Measurements from ENCODE around the gene PPP6R2.

The PPP6R2 gene

DNA sequence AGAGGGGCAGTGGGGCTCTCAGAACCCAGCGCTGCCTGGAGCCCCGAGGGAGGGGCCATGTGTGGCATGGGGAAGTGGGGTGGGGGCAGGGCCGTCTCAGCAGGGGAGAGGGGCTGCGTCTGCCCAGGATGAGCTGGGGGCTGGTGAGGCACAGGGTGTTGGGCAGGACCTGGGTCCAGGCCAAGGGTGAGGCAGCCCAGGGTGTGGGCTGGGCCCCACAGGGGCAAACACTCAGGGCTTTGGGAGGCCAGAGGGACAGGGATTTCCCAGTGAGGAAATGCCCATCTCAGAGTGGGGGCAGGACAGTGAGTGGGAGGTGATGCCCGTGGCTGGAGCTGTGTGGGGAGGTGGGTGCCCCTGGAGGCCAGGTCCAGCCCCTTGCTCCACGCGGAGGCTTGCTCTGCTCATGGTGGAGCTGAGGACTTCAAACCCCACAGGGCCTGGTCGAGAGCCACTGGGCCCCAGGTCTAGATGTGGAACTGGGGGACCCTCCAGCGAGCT lies 41.0 kb upstream of the PPP6R2 start:
- in situ Hi-C loops (cut with HindIII; ENCODE audit: low pct_unique_long_range_greater_than_20kb, low sequenced_read_pairs) = no loop called here
- peak in 1 of 2 experiments; percentile 31 for DNase-seq (ENCODE audit: low read depth in 1 of 2, low spot score in 1 of 2)
- TF ChIP-seq JUND (IDR thresholded peaks at IDR 0.05; ENCODE audit: low read depth) = no peak

DNA sequence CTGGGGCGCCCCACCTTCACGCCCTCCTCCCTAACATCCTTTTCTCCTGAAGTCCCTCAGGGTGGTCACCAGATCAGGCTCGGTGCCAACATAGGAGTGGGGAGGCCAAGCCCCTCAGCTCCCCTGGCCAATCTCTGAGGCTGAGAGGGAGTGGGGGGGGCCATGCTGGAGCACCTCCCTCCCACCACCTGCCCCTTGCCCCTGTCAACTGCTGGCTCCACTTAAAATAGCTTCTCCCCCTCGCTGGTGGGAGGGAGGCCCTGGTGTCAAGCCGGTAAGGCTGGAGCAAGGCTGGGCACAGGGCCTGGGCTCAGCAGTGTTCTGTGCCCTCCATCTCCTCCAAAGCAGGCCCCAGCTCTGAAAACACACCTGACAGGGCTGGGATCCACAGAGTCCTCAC lies 40.6 kb upstream of the PPP6R2 start:
- in situ Hi-C loops (cut with HindIII; ENCODE audit: low pct_unique_long_range_greater_than_20kb, low sequenced_read_pairs) = no loop called here
- no peak for TF ChIP-seq JUND (IDR thresholded peaks at IDR 0.05; ENCODE audit: low read depth)
- no peak for DNase-seq (ENCODE audit: low read depth in 1 of 2, low spot score in 1 of 2)

GRCh38 chr22:50303515-50303847 lies 39.6 kb upstream of the PPP6R2 start:
- no peak for TF ChIP-seq JUND (IDR thresholded peaks at IDR 0.05; ENCODE audit: low read depth)
- in situ Hi-C loops (cut with HindIII; ENCODE audit: low pct_unique_long_range_greater_than_20kb, low sequenced_read_pairs) = no loop called here
- DNase-seq (ENCODE audit: low read depth in 1 of 2, low spot score in 1 of 2) = no peak

DNA sequence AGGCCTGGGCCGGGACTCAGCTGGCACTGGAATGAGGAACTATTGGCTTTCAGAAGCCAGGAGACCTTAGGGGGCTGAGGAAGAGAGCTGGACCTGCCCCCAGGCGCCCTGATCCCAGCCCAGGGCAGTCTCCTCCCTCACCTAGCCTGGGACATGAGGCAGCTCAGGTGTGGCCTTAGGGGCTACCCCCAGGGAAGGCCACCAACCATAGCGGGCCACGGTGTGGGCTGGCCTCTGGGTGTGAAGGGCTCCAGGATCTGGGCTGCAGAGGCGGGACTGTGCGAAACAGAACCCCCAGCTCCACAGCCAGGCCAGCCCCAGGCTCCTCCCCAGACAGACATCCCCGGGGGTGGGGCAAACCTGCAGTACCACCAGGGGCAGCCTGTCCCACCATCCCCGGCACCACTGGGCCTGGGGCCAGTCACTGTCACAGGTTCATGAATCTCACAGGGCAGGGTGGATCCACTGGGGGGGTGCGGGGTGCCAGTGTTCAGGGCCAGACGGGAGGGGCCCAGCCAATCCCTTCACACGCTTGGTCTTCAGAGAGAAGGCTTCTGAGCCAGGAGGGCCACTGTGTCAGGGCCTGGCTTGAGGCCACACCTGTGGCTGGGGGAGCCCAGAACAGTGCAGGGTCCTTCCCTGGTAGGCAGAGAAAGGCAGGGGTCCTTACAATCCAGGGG lies 39.1 kb upstream of the PPP6R2 start:
- DNase-seq (ENCODE audit: low read depth in 1 of 2, low spot score in 1 of 2) = peak; percentile 54 to 84
- no peak for TF ChIP-seq JUND (IDR thresholded peaks at IDR 0.05; ENCODE audit: low read depth)
- in situ Hi-C loops (cut with HindIII; ENCODE audit: low pct_unique_long_range_greater_than_20kb, low sequenced_read_pairs) = no loop called here

DNA sequence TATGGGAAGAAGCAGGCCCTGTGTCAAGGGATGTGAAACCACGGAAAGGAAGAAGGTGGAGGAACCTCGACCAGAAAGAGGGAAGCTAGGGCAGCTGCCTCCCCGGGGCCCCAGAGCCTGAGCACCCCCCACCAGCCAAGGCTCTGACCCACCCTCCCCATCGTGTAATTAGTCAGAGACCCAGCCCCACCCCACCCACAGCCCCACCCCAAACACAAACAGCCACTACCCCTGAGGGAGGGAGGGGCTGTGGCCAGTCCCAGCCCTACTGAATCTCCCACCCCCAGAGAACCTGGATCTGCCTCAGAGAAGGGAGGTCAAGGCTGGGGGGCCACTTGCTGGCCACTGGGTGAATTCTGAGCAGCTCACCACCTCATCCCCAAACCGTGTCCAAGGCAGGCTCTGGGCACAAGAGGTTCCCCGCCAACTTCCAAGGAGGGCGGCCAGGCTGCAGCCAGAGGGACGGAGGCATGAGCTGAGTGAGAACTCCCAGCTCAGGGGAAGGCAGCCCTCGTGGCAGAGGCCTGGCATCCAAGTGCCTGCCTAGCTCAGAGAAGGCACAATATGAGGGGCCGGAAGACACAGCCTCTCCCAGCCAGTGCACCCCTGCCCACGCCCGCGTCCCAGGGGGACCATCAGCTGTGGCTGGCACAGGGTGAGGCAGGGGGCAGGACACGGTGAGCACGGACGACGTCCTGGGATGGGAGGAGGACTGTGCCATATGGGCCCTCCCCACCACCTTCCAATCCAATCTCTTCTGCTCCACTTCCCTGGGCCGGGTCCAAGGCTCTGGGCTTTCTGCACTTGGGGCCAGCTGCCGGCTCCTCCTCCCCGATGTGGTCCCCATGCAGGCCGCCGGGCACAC lies 38.4 kb upstream of the PPP6R2 start:
- in situ Hi-C loops (cut with HindIII; ENCODE audit: low pct_unique_long_range_greater_than_20kb, low sequenced_read_pairs) = no loop called here
- no peak for TF ChIP-seq JUND (IDR thresholded peaks at IDR 0.05; ENCODE audit: low read depth)
- DNase-seq (ENCODE audit: low read depth in 1 of 2, low spot score in 1 of 2) = peak in 1 of 2 experiments; percentile 81

DNA sequence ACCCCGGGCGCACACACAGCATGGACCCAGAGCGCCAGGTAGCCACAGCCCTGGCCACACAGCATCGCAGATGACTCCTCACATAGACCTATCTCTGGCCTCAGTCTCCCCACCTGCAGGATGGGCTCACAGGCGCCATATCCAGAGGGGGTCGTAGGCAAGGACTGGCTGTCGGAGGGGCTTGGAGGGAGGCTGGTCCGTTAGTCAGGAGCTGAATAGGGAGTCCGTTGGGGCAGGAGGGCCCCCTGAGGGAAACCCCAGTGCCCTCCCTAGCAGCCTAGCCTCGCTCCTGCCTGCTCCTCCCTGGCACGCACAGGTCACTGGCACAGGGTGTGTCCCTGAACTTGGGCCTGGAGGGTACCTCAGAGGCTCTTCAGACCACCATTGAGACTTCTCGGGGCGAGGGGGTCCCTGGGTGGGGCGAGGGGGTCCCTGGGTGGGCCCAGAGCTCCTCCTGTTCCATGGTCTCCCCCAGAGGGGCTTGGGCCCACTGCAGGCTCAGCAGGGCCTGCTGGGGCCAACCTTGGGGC lies 37.7 kb upstream of the PPP6R2 start:
- TF ChIP-seq JUND (IDR thresholded peaks at IDR 0.05; ENCODE audit: low read depth) = no peak
- in situ Hi-C loops (cut with HindIII; ENCODE audit: low pct_unique_long_range_greater_than_20kb, low sequenced_read_pairs) = no loop called here
- DNase-seq (ENCODE audit: low read depth in 1 of 2, low spot score in 1 of 2) = peak in 1 of 2 experiments; percentile 53

GRCh38 chr22:50305923-50306566 lies 37.1 kb upstream of the PPP6R2 start:
- TF ChIP-seq JUND (IDR thresholded peaks at IDR 0.05; ENCODE audit: low read depth) = no peak; the same call in 1 of the 2 replicates
- in situ Hi-C loops (cut with HindIII; ENCODE audit: low pct_unique_long_range_greater_than_20kb, low sequenced_read_pairs) = no loop called here
- peak; percentile 82 to 96 for DNase-seq (ENCODE audit: low read depth in 1 of 2, low spot score in 1 of 2)

GRCh38 chr22:50306753-50307749 lies 36.1 kb upstream of the PPP6R2 start, which contains the start of gene PLXNB2:
PLXNB2 (minus strand) TSS chr22:50307646; CDS start chr22:50290584, 17,062 bp downstream.
- in situ Hi-C loops (cut with HindIII; ENCODE audit: low pct_unique_long_range_greater_than_20kb, low sequenced_read_pairs) = no loop called here

DNA sequence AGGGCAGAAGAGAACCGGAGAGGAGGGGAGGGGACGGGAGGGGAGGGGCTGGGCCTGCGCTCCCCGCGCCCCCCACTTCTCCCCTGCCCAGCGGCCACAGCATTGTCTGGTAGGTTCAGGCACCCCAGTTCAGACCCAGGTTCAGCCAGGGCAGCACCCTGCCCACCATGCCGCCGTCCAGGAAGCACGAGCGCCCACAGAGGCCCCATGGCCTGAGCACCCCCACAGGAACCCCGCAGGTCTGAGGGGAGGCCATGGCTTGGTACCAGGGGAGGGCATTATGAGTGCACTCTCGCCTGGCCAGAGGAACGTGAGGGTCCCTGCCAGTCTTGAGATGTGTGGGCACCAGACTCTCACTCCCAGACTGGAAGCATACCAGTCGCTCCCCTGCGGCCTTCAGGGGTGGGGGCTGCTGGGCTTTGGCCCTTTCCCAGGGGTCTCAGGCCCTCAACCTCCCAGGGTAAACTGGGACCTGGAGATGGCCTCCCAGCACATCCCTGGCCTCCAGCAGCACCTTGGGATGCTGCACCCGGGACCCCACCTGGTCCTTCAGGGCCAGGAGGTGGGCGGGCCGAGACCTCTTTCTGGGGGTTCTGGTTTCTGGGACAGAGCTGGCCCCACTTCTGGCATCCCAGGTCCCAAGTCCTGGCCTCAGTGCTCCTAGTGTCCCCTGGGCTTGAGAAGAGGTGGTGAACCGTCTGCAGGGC lies 35.1 kb upstream of the PPP6R2 start:
- in situ Hi-C loops (cut with HindIII; ENCODE audit: low pct_unique_long_range_greater_than_20kb, low sequenced_read_pairs) = no loop called here
- TF ChIP-seq JUND (IDR thresholded peaks at IDR 0.05; ENCODE audit: low read depth) = no peak
- no peak for DNase-seq (ENCODE audit: low read depth in 1 of 2, low spot score in 1 of 2)

More at GRCh38 chr22:50306753-50307749, 36.1 kb upstream of the PPP6R2 start, which contains the start of gene PLXNB2:
- no peak for TF ChIP-seq JUND (IDR thresholded peaks at IDR 0.05; ENCODE audit: low read depth)
- DNase-seq (ENCODE audit: low read depth in 1 of 2, low spot score in 1 of 2) = peak in 1 of 2 experiments; percentile 91

- DNase-seq (ENCODE audit: low read depth in 1 of 2, low spot score in 1 of 2) = peak in 1 of 2 experiments; percentile 80
- no peak for TF ChIP-seq JUND (IDR thresholded peaks at IDR 0.05; ENCODE audit: low read depth)
- in situ Hi-C loops (cut with HindIII; ENCODE audit: low pct_unique_long_range_greater_than_20kb, low sequenced_read_pairs) = no loop called here
Observed at GRCh38 chr22:50308597-50308935, 34.6 kb upstream of the PPP6R2 start.

All from T47D (cell line).